Ectodermal cell (in vitro differentiated cells): ENCODE results near the gene ZNF536. TPM values are rescaled to one million over a fixed set of nuclear protein-coding genes. Genes with fewer than 3 reads are reported as not detected.

Experiments used
- H3K27ac ChIP-seq: 2 replicates; pipeline ENCODE4 v1.7.0; 2013; ENCODE audit warnings: mild to moderate bottlenecking, low read depth, low read length; ENCODE audit not compliant: insufficient read depth, poor library complexity, severe bottlenecking
- H3K27me3 ChIP-seq: 2 replicates; pipeline ENCODE4 v1.7.0; 2013; ENCODE audit warnings: mild to moderate bottlenecking, low read length; ENCODE audit not compliant: insufficient read depth, control insufficient read depth, poor library complexity, severe bottlenecking
- H3K36me3 ChIP-seq: one replicate; pipeline ENCODE4 v1.7.0; 2013; ENCODE audit warnings: low read length; ENCODE audit not compliant: control insufficient read depth, insufficient read depth
- H3K4me1 ChIP-seq: one replicate; pipeline ENCODE4 v1.7.0; 2013; ENCODE audit warnings: low read length; ENCODE audit not compliant: control insufficient read depth, insufficient read depth
- H3K4me3 ChIP-seq: 2 replicates; pipeline ENCODE4 v1.7.0; 2013; ENCODE audit warnings: low read depth, low read length, control low read depth; ENCODE audit not compliant: insufficient read depth
- H3K9me3 ChIP-seq: 2 replicates; pipeline ENCODE4 v1.7.0; 2013; ENCODE audit warnings: mild to moderate bottlenecking, low read length, moderate library complexity; ENCODE audit not compliant: control insufficient read depth
- WGBS, 2 experiments: methylation state at CpG; one replicate each; pipeline ENCODE4 v1.1.7; 2013; ENCODE audit warnings: missing lambda C conversion rate in 2 of 2; 5-methylcytosine and 5-hydroxymethylcytosine counted together
- polyA plus RNA-seq, 4 experiments: library from polyadenylated mRNA; stranded (reverse); fragments of 50-300 nt; gene quantifications; one replicate each; pipeline ENCODE4 v1.2.3, GENCODE V29; 2013

ZNF536 gene
- 0.22 TPM for polyA plus RNA-seq (2013, experiment 1 of 4)
- polyA plus RNA-seq (2013, experiment 2 of 4) = 0.25 TPM
- polyA plus RNA-seq (2013, experiment 3 of 4) = 0.48 TPM
- 0.49 TPM for polyA plus RNA-seq (2013, experiment 4 of 4)

- H3K36me3 ChIP-seq = no peaks in the 10 kb centered on the region
- no peak within 1 kb of the TSS for H3K27ac ChIP-seq
- H3K4me1 ChIP-seq = peaks cover 11% of the 10 kb centered on the region
- no peaks in the 10 kb centered on the region for H3K9me3 ChIP-seq
- H3K27me3 ChIP-seq = peaks cover 44% of the 10 kb centered on the region
- H3K4me3 ChIP-seq = no peak within 1 kb of the TSS
- WGBS, 2 experiments = 35 to 49% methylated on average over 5 to 6 of the region's 9 CpGs
Measured at GRCh38 chr19:30371960-30372824, at the start of gene ZNF536. Gene ZNF536 (plus strand): TSS chr19:30372384. CDS start chr19:30443563, 71,179 bp downstream.

GRCh38 chr19:30322641-30323320 lies 49.4 kb upstream of the ZNF536 start:
- H3K9me3 ChIP-seq = no peaks in the 10 kb centered on the region
- H3K27ac ChIP-seq = no peak overlapping the region
- whole genome bisulfite sequencing, 2 experiments = 93% methylated on average over 6 of the region's 6 CpGs
- no peaks in the 10 kb centered on the region for H3K4me1 ChIP-seq
- H3K4me3 ChIP-seq = no peak overlapping the region
- no peaks in the 10 kb centered on the region for H3K36me3 ChIP-seq
- H3K27me3 ChIP-seq = no peaks in the 10 kb centered on the region

- no peak overlapping the region for H3K27ac ChIP-seq
- no peak overlapping the region for H3K4me3 ChIP-seq
- no peaks in the 10 kb centered on the region for H3K9me3 ChIP-seq
- no peaks in the 10 kb centered on the region for H3K4me1 ChIP-seq
- H3K27me3 ChIP-seq = no peaks in the 10 kb centered on the region
- H3K36me3 ChIP-seq = no peaks in the 10 kb centered on the region
Measured at GRCh38 chr19:30323904-30324303, 48.3 kb upstream of the ZNF536 start.

- WGBS, 2 experiments = 94 to 95% methylated on average over 7 of the region's 7 CpGs
Measured at GRCh38 chr19:30324982-30325381, 47.2 kb upstream of the ZNF536 start.

DNA sequence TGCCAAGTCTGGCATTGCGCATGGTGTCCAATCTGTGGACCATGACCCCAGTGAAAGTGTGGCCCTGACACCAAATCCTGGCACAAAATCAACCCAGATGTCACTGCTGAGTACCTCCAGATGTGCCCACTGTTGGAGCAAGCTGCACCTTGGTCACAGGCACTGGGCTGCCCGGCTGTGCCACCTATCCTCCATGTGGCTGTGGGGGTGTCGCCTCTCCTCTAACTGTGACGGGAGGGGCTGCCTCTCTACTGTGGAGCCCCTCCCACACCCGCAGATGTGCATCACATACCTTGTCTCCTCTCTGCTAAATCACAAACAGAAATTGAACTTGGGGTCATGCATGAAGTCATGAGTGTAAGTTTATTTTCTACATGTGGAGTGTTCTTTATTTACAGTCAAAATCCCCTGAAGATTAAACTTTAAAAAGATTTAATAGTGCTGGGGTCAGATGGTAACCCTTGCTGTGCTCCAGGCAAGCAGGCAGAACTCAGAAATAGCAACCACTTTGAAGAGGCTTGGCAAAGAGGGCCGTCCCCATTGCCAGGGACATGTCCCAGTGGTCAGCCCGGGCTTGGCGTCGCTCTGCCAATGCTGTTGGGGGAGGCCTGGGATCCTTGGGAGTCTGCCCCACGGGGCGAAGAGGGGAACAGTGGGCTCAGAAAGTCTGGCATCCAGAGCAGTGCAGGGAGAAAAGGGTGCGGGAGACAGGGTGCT lies 46.4 kb upstream of the ZNF536 start:
- Histone ChIP-seq H3K27me3 (no peaks in the 10 kb centered on the region), H3K36me3 (no peaks in the 10 kb centered on the region), H3K9me3 (no peaks in the 10 kb centered on the region), H3K4me3 (no peak overlapping the region), H3K27ac (no peak overlapping the region), H3K4me1 (no peaks in the 10 kb centered on the region)
- WGBS, 2 experiments = 91 to 92% methylated on average over 12 of the region's 12 CpGs

More at GRCh38 chr19:30324982-30325381, 47.2 kb upstream of the ZNF536 start:
- no peaks in the 10 kb centered on the region for H3K9me3 ChIP-seq
- H3K4me1 ChIP-seq = no peaks in the 10 kb centered on the region
- no peaks in the 10 kb centered on the region for H3K27me3 ChIP-seq
- H3K4me3 ChIP-seq = no peak overlapping the region
- H3K36me3 ChIP-seq = no peaks in the 10 kb centered on the region
- H3K27ac ChIP-seq = no peak overlapping the region

GRCh38 chr19:30326393-30326710 lies 45.8 kb upstream of the ZNF536 start:
- H3K4me1 ChIP-seq = no peaks in the 10 kb centered on the region
- no peak overlapping the region for H3K4me3 ChIP-seq
- no peaks in the 10 kb centered on the region for H3K27me3 ChIP-seq
- no peaks in the 10 kb centered on the region for H3K36me3 ChIP-seq
- H3K9me3 ChIP-seq = no peaks in the 10 kb centered on the region
- no peak overlapping the region for H3K27ac ChIP-seq
- 93% methylated on average over 11 of the region's 11 CpGs for WGBS, 2 experiments

GRCh38 chr19:30327331-30327730 lies 44.9 kb upstream of the ZNF536 start:
- whole genome bisulfite sequencing, 2 experiments = 92 to 98% methylated on average over 3 of the region's 3 CpGs
- no peaks in the 10 kb centered on the region for H3K4me1 ChIP-seq
- H3K27ac ChIP-seq = no peak overlapping the region
- no peak overlapping the region for H3K4me3 ChIP-seq
- H3K36me3 ChIP-seq = no peaks in the 10 kb centered on the region
- H3K9me3 ChIP-seq = no peaks in the 10 kb centered on the region
- H3K27me3 ChIP-seq = no peaks in the 10 kb centered on the region

DNA sequence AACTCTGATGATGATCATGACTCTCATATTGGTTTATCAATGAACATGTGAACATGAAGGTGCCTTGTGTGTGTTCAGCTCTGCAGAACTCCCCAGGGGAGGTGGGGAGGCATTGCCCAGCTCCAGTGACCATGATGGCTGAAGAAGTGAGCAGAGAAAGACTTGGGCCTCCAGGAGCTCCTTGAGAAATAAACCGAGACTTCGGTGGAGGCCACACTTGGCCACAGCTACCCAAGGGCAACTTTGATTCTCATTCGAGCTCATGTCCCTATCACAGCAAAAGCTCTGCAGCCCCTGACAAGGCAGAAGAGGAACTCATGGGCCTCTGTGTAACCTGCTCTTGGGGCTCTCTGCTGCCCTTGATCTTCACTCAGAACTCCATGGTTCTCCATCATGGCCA lies 44.1 kb upstream of the ZNF536 start:
- no peak overlapping the region for H3K27ac ChIP-seq
- 92 to 95% methylated on average over 3 of the region's 3 CpGs for WGBS, 2 experiments
- H3K4me3 ChIP-seq = no peak overlapping the region

DNA sequence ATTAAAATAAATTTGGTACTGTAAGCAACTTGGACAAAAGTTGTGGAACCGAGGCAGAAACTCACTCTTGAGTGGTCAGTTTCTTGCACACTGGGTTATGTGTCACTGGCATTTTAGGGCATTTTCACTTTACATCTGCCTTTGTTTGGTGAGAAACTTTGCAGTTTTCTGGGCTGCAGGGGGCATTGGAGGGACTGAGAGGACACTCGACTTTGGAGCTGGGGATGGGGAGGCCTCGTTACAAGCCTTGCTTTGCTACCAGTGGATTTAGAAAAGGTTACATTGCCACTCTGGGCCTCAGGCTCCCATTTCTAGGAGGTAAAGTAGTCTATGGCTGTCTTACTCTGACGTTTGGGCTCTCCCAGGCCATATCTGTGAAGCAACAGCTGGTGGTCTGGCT lies 41.9 kb upstream of the ZNF536 start:
- no peak overlapping the region for H3K4me3 ChIP-seq
- H3K9me3 ChIP-seq = no peaks in the 10 kb centered on the region
- no peak overlapping the region for H3K27ac ChIP-seq
- no peaks in the 10 kb centered on the region for H3K27me3 ChIP-seq
- H3K4me1 ChIP-seq = no peaks in the 10 kb centered on the region
- H3K36me3 ChIP-seq = no peaks in the 10 kb centered on the region
- 80 to 81% methylated on average over 4 of the region's 4 CpGs for WGBS, 2 experiments

More for the DNA sequence above, 44.1 kb upstream of the ZNF536 start:
- Histone ChIP-seq H3K4me1 (no peaks in the 10 kb centered on the region), H3K9me3 (no peaks in the 10 kb centered on the region), H3K36me3 (no peaks in the 10 kb centered on the region), H3K27me3 (no peaks in the 10 kb centered on the region)
